Measurements from ENCODE around the gene WFDC5. TPM values are rescaled to one million over a fixed set of nuclear protein-coding genes. Genes with fewer than 3 reads are reported as not detected.

The WFDC5 gene
- total RNA-seq, 1 experiment from 2014 or later: not detected

GRCh38 chr20:45061244-45061643, 53.7 kb downstream of the WFDC5 start:
- H3K9me3 Mint-ChIP-seq: peaks cover 4% of the 10 kb centered on the region; the same call in 1 of the 2 replicates
- H3K4me3 Mint-ChIP-seq: no peak overlapping the region
- H3K27ac Mint-ChIP-seq: no peak overlapping the region
- TF ChIP-seq, protein P1, sequence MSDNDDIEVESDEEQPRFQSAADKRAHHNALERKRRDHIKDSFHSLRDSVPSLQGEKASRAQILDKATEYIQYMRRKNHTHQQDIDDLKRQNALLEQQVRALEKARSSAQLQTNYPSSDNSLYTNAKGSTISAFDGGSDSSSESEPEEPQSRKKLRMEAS (CRISPR knock-in tag; IDR thresholded peaks at IDR 0.05): no peak
- TF ChIP-seq TP53 (CRISPR knock-in tag; IDR thresholded peaks at IDR 0.05) (no peak), SMAD3 (CRISPR knock-in tag; IDR thresholded peaks at IDR 0.05; ENCODE audit: borderline replicate concordance) (no peak), CREB1 (CRISPR knock-in tag; IDR thresholded peaks at IDR 0.05) (no peak)
- H3K36me3 Mint-ChIP-seq: peaks cover 8% of the 10 kb centered on the region
- POLR2A ChIA-PET: no interaction called here
- no peaks in the 10 kb centered on the region for H3K27me3 Mint-ChIP-seq (ENCODE audit: low read depth)
- H3K4me1 Mint-ChIP-seq: peaks cover 8% of the 10 kb centered on the region
- no peak for ATAC-seq
- no peak for DNase-seq (ENCODE audit: low spot score)
- CTCF ChIA-PET: interaction anchor here (1.7 kb wide), 1 partner anchor 17 kb away, joined by 6 read pairs; no protein-coding TSS in a partner anchor

GRCh38 chr20:45060294-45060693, 54.7 kb downstream of the WFDC5 start:
- POLR2A ChIA-PET: no interaction called here
- H3K27ac Mint-ChIP-seq: no peak overlapping the region; the same call in 1 of the 2 replicates

More at GRCh38 chr20:45060294-45060693, 54.7 kb downstream of the WFDC5 start:
- TF ChIP-seq GABPB1 (CRISPR knock-in tag; IDR thresholded peaks at IDR 0.05): no peak
- TF ChIP-seq ZBTB21 (CRISPR knock-in tag; IDR thresholded peaks at IDR 0.05; ENCODE audit: borderline replicate concordance): no peak
- TF ChIP-seq GRHL2 (CRISPR knock-in tag; IDR thresholded peaks at IDR 0.05; ENCODE audit: insufficient replicate concordance, severe bottlenecking): no peak
- TF ChIP-seq, protein P2, sequence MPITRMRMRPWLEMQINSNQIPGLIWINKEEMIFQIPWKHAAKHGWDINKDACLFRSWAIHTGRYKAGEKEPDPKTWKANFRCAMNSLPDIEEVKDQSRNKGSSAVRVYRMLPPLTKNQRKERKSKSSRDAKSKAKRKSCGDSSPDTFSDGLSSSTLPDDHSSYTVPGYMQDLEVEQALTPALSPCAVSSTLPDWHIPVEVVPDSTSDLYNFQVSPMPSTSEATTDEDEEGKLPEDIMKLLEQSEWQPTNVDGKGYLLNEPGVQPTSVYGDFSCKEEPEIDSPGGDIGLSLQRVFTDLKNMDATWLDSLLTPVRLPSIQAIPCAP (CRISPR knock-in tag; IDR thresholded peaks at IDR 0.05): no peak
- no peak for TF ChIP-seq NR1H2 (CRISPR knock-in tag; IDR thresholded peaks at IDR 0.05)
- no peak for TF ChIP-seq ATF6 (CRISPR knock-in tag; IDR thresholded peaks at IDR 0.05)
- TF ChIP-seq ZNF263 (CRISPR knock-in tag; IDR thresholded peaks at IDR 0.05; ENCODE audit: low read depth): no peak
- no peak for TF ChIP-seq SMAD4 (CRISPR knock-in tag; IDR thresholded peaks at IDR 0.05)
- TF ChIP-seq JUN (CRISPR knock-in tag; IDR thresholded peaks at IDR 0.05): no peak
- TF ChIP-seq, protein P3, sequence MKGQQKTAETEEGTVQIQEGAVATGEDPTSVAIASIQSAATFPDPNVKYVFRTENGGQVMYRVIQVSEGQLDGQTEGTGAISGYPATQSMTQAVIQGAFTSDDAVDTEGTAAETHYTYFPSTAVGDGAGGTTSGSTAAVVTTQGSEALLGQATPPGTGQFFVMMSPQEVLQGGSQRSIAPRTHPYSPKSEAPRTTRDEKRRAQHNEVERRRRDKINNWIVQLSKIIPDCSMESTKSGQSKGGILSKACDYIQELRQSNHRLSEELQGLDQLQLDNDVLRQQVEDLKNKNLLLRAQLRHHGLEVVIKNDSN (CRISPR knock-in tag; IDR thresholded peaks at IDR 0.05): no peak
- peaks cover 8% of the 10 kb centered on the region for H3K4me1 Mint-ChIP-seq
- DNase-seq (ENCODE audit: low spot score) (no peak), ATAC-seq (no peak)
- no peaks in the 10 kb centered on the region for H3K27me3 Mint-ChIP-seq (ENCODE audit: low read depth)
- no peak overlapping the region for H3K4me3 Mint-ChIP-seq
- H3K36me3 Mint-ChIP-seq: peaks cover 8% of the 10 kb centered on the region
- CTCF ChIA-PET: interaction anchor here (1.7 kb wide), 1 partner anchor 16 kb away, joined by 6 read pairs; no protein-coding TSS in a partner anchor
- peaks cover 4% of the 10 kb centered on the region; the same call in 1 of the 2 replicates for H3K9me3 Mint-ChIP-seq

Other genes starting within 250 kb of the WFDC5 start
- 177 to 216 TPM (median 183 TPM) in 3 replicates for gene YWHAB, start 229.5 kb downstream of the WFDC5 start, total RNA-seq (2021)
- 88.3 to 98.2 TPM (median 90.7 TPM) in 3 replicates for gene PABPC1L, start 205.1 kb downstream of the WFDC5 start, total RNA-seq (2021)
- gene TOMM34, start 154.8 kb downstream of the WFDC5 start, total RNA-seq (2021): 35.9 to 37.7 TPM (median 36.7 TPM) in 3 replicates
- 36.0 to 41.2 TPM (median 37.9 TPM) in 3 replicates for gene STK4, start 148.7 kb downstream of the WFDC5 start, total RNA-seq (2021)
- gene KCNS1, start 14.0 kb downstream of the WFDC5 start, total RNA-seq (2021): 1.2 to 2.1 TPM (median 2.1 TPM) in 3 replicates
- not detected in 3 replicates for gene WFDC12, start 9.3 kb upstream of the WFDC5 start, total RNA-seq (2021)
- not detected in 3 replicates for gene PI3, start 59.7 kb upstream of the WFDC5 start, total RNA-seq (2021)
- gene SEMG1, start 91.9 kb upstream of the WFDC5 start, total RNA-seq (2021): 2.0 to 2.9 TPM (median 2.1 TPM) in 3 replicates
- not detected in 3 replicates for gene SEMG2, start 106.2 kb upstream of the WFDC5 start, total RNA-seq (2021)
- 0.60 to 0.78 TPM (median 0.74 TPM) in 3 replicates for gene SLPI, start 139.4 kb upstream of the WFDC5 start, total RNA-seq (2021)
- 0.78 to 0.85 TPM (median 0.80 TPM) in 3 replicates for gene RBPJL, start 191.7 kb upstream of the WFDC5 start, total RNA-seq (2021)
- 1.9 to 2.5 TPM (median 2.2 TPM) in 3 replicates for gene MATN4, start 193.1 kb upstream of the WFDC5 start, total RNA-seq (2021)
- gene SDC4, start 233.2 kb upstream of the WFDC5 start, total RNA-seq (2021): 64.0 to 69.6 TPM (median 69.5 TPM) in 3 replicates
- gene SYS1, start 248.0 kb upstream of the WFDC5 start, total RNA-seq (2021): 15.4 to 20.1 TPM (median 16.4 TPM) in 3 replicates